NCI-H1930 (cell line): ENCODE results near the gene TEX14.
"Not testable (repeated sequence)": the region's sequence is repeated elsewhere in the genome, so short reads cannot be mapped to it uniquely, and the experiment has no call there.

Source experiments
- DNase-seq, 2 experiments: peaks; one replicate each; lab custom pipeline; 2025; lab: John Stamatoyannopoulos, UW

Gene TEX14

GRCh38 chr17:58606934-58607333 lies 84.9 kb downstream of the TEX14 start:
- no peak for DNase-seq

- DNase-seq, result no peak
Measured at GRCh38 chr17:58605986-58606385, 85.9 kb downstream of the TEX14 start.

- no peak for DNase-seq
Measured at GRCh38 chr17:58605470-58605869, 86.4 kb downstream of the TEX14 start.

GRCh38 chr17:58601976-58602375 lies 89.9 kb downstream of the TEX14 start:
- DNase-seq, result no peak

GRCh38 chr17:58597371-58597770 lies 94.5 kb downstream of the TEX14 start:
- no peak for DNase-seq

GRCh38 chr17:58595194-58595792 lies 96.6 kb downstream of the TEX14 start:
- DNase-seq, result no peak

- no peak for DNase-seq
Measured at GRCh38 chr17:58593123-58593522, 98.7 kb downstream of the TEX14 start.

- no peak for DNase-seq
Measured at GRCh38 chr17:58591455-58591854, 100.4 kb downstream of the TEX14 start.

GRCh38 chr17:58590377-58590776 lies 101.5 kb downstream of the TEX14 start:
- no peak for DNase-seq

- peak; percentile 14 to 39 for DNase-seq
Measured at GRCh38 chr17:58587713-58588117, 104.1 kb downstream of the TEX14 start.

- no peak for DNase-seq
Measured at GRCh38 chr17:58586009-58586644, 105.7 kb downstream of the TEX14 start.

- DNase-seq, result no peak
Measured at GRCh38 chr17:58585554-58585953, 106.3 kb downstream of the TEX14 start.

- no peak for DNase-seq
Measured at GRCh38 chr17:58583486-58583885, 108.4 kb downstream of the TEX14 start.

GRCh38 chr17:58582718-58583117 lies 109.1 kb downstream of the TEX14 start:
- DNase-seq, result not testable (repeated sequence)

- no peak for DNase-seq
Measured at GRCh38 chr17:58580671-58581070, 111.2 kb downstream of the TEX14 start.

GRCh38 chr17:58577696-58578095 lies 114.1 kb downstream of the TEX14 start:
- DNase-seq, result peak; percentile 39 to 62

GRCh38 chr17:58576679-58577367 lies 115.0 kb downstream of the TEX14 start:
- DNase-seq, result no peak

GRCh38 chr17:58575511-58575910 lies 116.3 kb downstream of the TEX14 start:
- no peak for DNase-seq

- DNase-seq, result no peak
Measured at GRCh38 chr17:58574025-58574424, 117.8 kb downstream of the TEX14 start.

- no peak for DNase-seq
Measured at GRCh38 chr17:58572846-58573245, 119.0 kb downstream of the TEX14 start.

- DNase-seq, result no peak
Measured at GRCh38 chr17:58570758-58571157, 121.1 kb downstream of the TEX14 start.

- DNase-seq, result no peak
Measured at GRCh38 chr17:58569196-58569595, 122.6 kb downstream of the TEX14 start.

- no peak for DNase-seq
Measured at GRCh38 chr17:58568044-58568799, 123.6 kb downstream of the TEX14 start.
